ENCODE results near the gene AMPD2.

GRCh38 chr1:109650609-109651008 is 31.0 kb downstream of the AMPD2 start:
- TF ChIP-seq CTCF (IDR thresholded peaks at IDR 0.05) = no peak
- TF ChIP-seq POLR2A (IDR thresholded peaks at IDR 0.05) = no peak
- no peak for TF ChIP-seq EP300 (IDR thresholded peaks at IDR 0.05)
- no peak for TF ChIP-seq POLR2AphosphoS5 (IDR thresholded peaks at IDR 0.05)

Data from upper lobe of left lung (tissue), 4 donors.